ENCODE measurements around the gene FEM1A. TPM values are rescaled to one million over a fixed set of nuclear protein-coding genes. Genes with fewer than 3 reads are reported as not detected.
"Not testable (repeated sequence)": the region's sequence is repeated elsewhere in the genome, so short reads cannot be mapped to it uniquely, and the experiment has no call there.

Gene FEM1A
- total RNA-seq, 2 experiments from 2014 or later = 11.9 TPM

- CTCF ChIA-PET = interaction anchor here (0.8 kb wide), 1 partner anchor 46 kb away, joined by 3 read pairs; no protein-coding TSS in a partner anchor
- peaks cover 6% of the 10 kb centered on the region for H3K27me3 Mint-ChIP-seq
- no peak overlapping the region for H3K27ac Mint-ChIP-seq
- DNase-seq = no peak
- POLR2A ChIA-PET = no interaction called here
- H3K36me3 Mint-ChIP-seq (ENCODE audit: low read depth) = no peaks in the 10 kb centered on the region
- no peak overlapping the region for H3K4me3 Mint-ChIP-seq
- peaks cover under 1% of the 10 kb centered on the region for H3K4me1 Mint-ChIP-seq
- no peaks in the 10 kb centered on the region for H3K9me3 Mint-ChIP-seq
Observed at GRCh38 chr19:4780860-4781259, 10.7 kb upstream of the FEM1A start.

- Mint-ChIP-seq H3K4me3 (no peak overlapping the region), H3K36me3 (ENCODE audit: low read depth) (no peaks in the 10 kb centered on the region), H3K27ac (no peak overlapping the region), H3K4me1 (peaks cover 4% of the 10 kb centered on the region), H3K9me3 (no peaks in the 10 kb centered on the region), H3K27me3 (peaks cover 8% of the 10 kb centered on the region)
- POLR2A ChIA-PET = no interaction called here
- CTCF ChIA-PET = interaction anchor here (1.5 kb wide), 1 partner anchor 10 kb away, joined by 5 read pairs; the partner anchor contains the start of gene FEM1A
- no peak for DNase-seq
Observed at GRCh38 chr19:4781801-4782200, 9.7 kb upstream of the FEM1A start.

GRCh38 chr19:4786412-4787016 lies 5.0 kb upstream of the FEM1A start:
- H3K9me3 Mint-ChIP-seq; DNase-seq; POLR2A ChIA-PET; H3K4me3 Mint-ChIP-seq; H3K27ac Mint-ChIP-seq; H3K4me1 Mint-ChIP-seq; CTCF ChIA-PET; H3K36me3 Mint-ChIP-seq (ENCODE audit: low read depth); H3K27me3 Mint-ChIP-seq: not testable (repeated sequence)

- H3K27me3 Mint-ChIP-seq, H3K9me3 Mint-ChIP-seq, DNase-seq, POLR2A ChIA-PET: not testable (repeated sequence)
- peaks cover 37% of the 10 kb centered on the region for H3K4me1 Mint-ChIP-seq
- H3K36me3 Mint-ChIP-seq (ENCODE audit: low read depth) = peaks cover 36% of the 10 kb centered on the region
- H3K4me3 Mint-ChIP-seq = peak overlapping the region; percentile 76
- CTCF ChIA-PET = interaction anchor here (0.6 to 3.3 kb wide), 17 partner anchors 9 to 233 kb away, joined by 3 to 105 read pairs (median 7); partner anchors contain the start of genes DPP9, PLIN3 and TICAM1
- H3K27ac Mint-ChIP-seq = peak overlapping the region; percentile 87
Observed at GRCh38 chr19:4792019-4792865, 708 bp downstream of the FEM1A start.

- H3K9me3 Mint-ChIP-seq, POLR2A ChIA-PET, DNase-seq, H3K27me3 Mint-ChIP-seq: not testable (repeated sequence)
- peaks cover 37% of the 10 kb centered on the region for H3K4me1 Mint-ChIP-seq
- H3K4me3 Mint-ChIP-seq = peak overlapping the region; percentile 76
- CTCF ChIA-PET = interaction anchor here (0.6 to 3.3 kb wide), 2 partner anchors 12 to 17 kb away, joined by 3 to 46 read pairs; no protein-coding TSS in a partner anchor
- H3K36me3 Mint-ChIP-seq (ENCODE audit: low read depth) = peaks cover 37% of the 10 kb centered on the region
- peak overlapping the region; percentile 36 for H3K27ac Mint-ChIP-seq
Observed at GRCh38 chr19:4792866-4793195, 1.3 kb downstream of the FEM1A start.

GRCh38 chr19:4793278-4793677 lies 1.7 kb downstream of the FEM1A start:
- Mint-ChIP-seq H3K4me1 (peaks cover 37% of the 10 kb centered on the region), H3K27ac (peak overlapping the region; percentile 74), H3K36me3 (ENCODE audit: low read depth) (peaks cover 37% of the 10 kb centered on the region), H3K4me3 (peak overlapping the region; percentile 76)
- DNase-seq, H3K27me3 Mint-ChIP-seq, H3K9me3 Mint-ChIP-seq, POLR2A ChIA-PET: not testable (repeated sequence)
- CTCF ChIA-PET = interaction anchor here (3.3 kb wide), 1 partner anchor 16 kb away, joined by 46 read pairs; no protein-coding TSS in a partner anchor

GRCh38 chr19:4794971-4795370 lies 3.4 kb downstream of the FEM1A start:
- Mint-ChIP-seq H3K27ac (no peak overlapping the region), H3K27me3 (no peaks in the 10 kb centered on the region), H3K4me1 (peaks cover 37% of the 10 kb centered on the region), H3K9me3 (no peaks in the 10 kb centered on the region), H3K36me3 (ENCODE audit: low read depth) (peaks cover 40% of the 10 kb centered on the region), H3K4me3 (no peak overlapping the region)
- no peak for DNase-seq
- CTCF ChIA-PET = interaction anchor here (0.5 kb wide), 1 partner anchor 1074 kb away, joined by 3 read pairs; no protein-coding TSS in a partner anchor
- POLR2A ChIA-PET = no interaction called here

- H3K4me3 Mint-ChIP-seq = no peak overlapping the region
- peaks cover 40% of the 10 kb centered on the region for H3K36me3 Mint-ChIP-seq (ENCODE audit: low read depth)
- no peaks in the 10 kb centered on the region for H3K27me3 Mint-ChIP-seq
- H3K27ac Mint-ChIP-seq = peak overlapping the region; percentile 60
- DNase-seq = no peak
- no peaks in the 10 kb centered on the region for H3K9me3 Mint-ChIP-seq
- ChIA-PET POLR2A (no interaction called here), CTCF (interaction anchor here (0.5 to 0.7 kb wide), 2 partner anchors 14 to 1073 kb away, joined by 3 read pairs; no protein-coding TSS in a partner anchor)
- peaks cover 35% of the 10 kb centered on the region for H3K4me1 Mint-ChIP-seq
Observed at GRCh38 chr19:4795400-4795799, 3.9 kb downstream of the FEM1A start.

- Mint-ChIP-seq H3K27me3 (no peaks in the 10 kb centered on the region), H3K36me3 (ENCODE audit: low read depth) (peaks cover 13% of the 10 kb centered on the region), H3K9me3 (no peaks in the 10 kb centered on the region), H3K4me3 (no peak overlapping the region), H3K4me1 (peaks cover 5% of the 10 kb centered on the region), H3K27ac (no peak overlapping the region)
- no peak for DNase-seq
- CTCF ChIA-PET = interaction anchor here (0.6 to 1.8 kb wide), 4 partner anchors 9 to 81 kb away, joined by 3 to 7 read pairs (median 5); partner anchors contain the start of gene FEM1A
- POLR2A ChIA-PET = no interaction called here
Observed at GRCh38 chr19:4800591-4801081, 9.1 kb downstream of the FEM1A start.

- no peaks in the 10 kb centered on the region for H3K9me3 Mint-ChIP-seq
- no peak overlapping the region for H3K4me3 Mint-ChIP-seq
- no peak overlapping the region for H3K27ac Mint-ChIP-seq
- no peak for DNase-seq
- H3K27me3 Mint-ChIP-seq = no peaks in the 10 kb centered on the region
- peaks cover 12% of the 10 kb centered on the region for H3K36me3 Mint-ChIP-seq (ENCODE audit: low read depth)
- CTCF ChIA-PET = interaction anchor here (0.5 to 1.8 kb wide), 6 partner anchors 9 to 230 kb away, joined by 3 to 7 read pairs (median 4); partner anchors contain the start of gene FEM1A
- H3K4me1 Mint-ChIP-seq = peaks cover 5% of the 10 kb centered on the region
- POLR2A ChIA-PET = no interaction called here
Observed at GRCh38 chr19:4801085-4801619, 9.6 kb downstream of the FEM1A start.

GRCh38 chr19:4802711-4803110 lies 11.2 kb downstream of the FEM1A start:
- Mint-ChIP-seq H3K4me3 (no peak overlapping the region), H3K9me3 (no peaks in the 10 kb centered on the region), H3K4me1 (peaks cover 1% of the 10 kb centered on the region), H3K36me3 (ENCODE audit: low read depth) (peaks cover 3% of the 10 kb centered on the region), H3K27ac (no peak overlapping the region), H3K27me3 (no peaks in the 10 kb centered on the region)
- DNase-seq = no peak
- ChIA-PET POLR2A (no interaction called here), CTCF (interaction anchor here (1.6 kb wide), 1 partner anchor 23 kb away, joined by 4 read pairs; no protein-coding TSS in a partner anchor)

GRCh38 chr19:4803736-4804695 lies 12.5 kb downstream of the FEM1A start:
- H3K27ac Mint-ChIP-seq = no peak overlapping the region
- H3K36me3 Mint-ChIP-seq (ENCODE audit: low read depth) = no peaks in the 10 kb centered on the region
- no peak overlapping the region for H3K4me3 Mint-ChIP-seq
- ChIA-PET POLR2A (no interaction called here), CTCF (interaction anchor here (0.6 to 1.5 kb wide), 5 partner anchors 11 to 111 kb away, joined by 3 to 6 read pairs (median 3); no protein-coding TSS in a partner anchor)
- DNase-seq = peak; percentile 72
- peaks cover 1% of the 10 kb centered on the region for H3K4me1 Mint-ChIP-seq
- H3K9me3 Mint-ChIP-seq = no peaks in the 10 kb centered on the region
- H3K27me3 Mint-ChIP-seq = no peaks in the 10 kb centered on the region

Measured in activated CD4-positive, alpha-beta T cell treated with anti-CD3 and anti-CD28 coated beads, Interleukin-2, amount 10 ng/mL, durations not matched to agents 7 days and 5 days (primary cell).